MG63 (cell line): ENCODE measurements around the gene SLC25A31. TPM values are rescaled to one million over a fixed set of nuclear protein-coding genes. Genes with fewer than 3 reads are reported as not detected.

Experiments used
- DNase-seq: peaks from one replicate; pipeline ENCODE4 v3.0.0-alpha.2; 2020
- H3K27me3 ChIP-seq: fragments of 250-450 bp; sonication (Bioruptor Pico); 2 replicates; pipeline ENCODE4 v1.5.1; 2020; ENCODE audit warnings: mild to moderate bottlenecking, moderate library complexity
- H3K36me3 ChIP-seq: fragments of 250-450 bp; sonication (Bioruptor Pico); 2 replicates; pipeline ENCODE4 v1.5.1; 2020; ENCODE audit warnings: mild to moderate bottlenecking, moderate library complexity
- H3K4me3 ChIP-seq: fragments of 250-450 bp; sonication (Bioruptor Pico); 2 replicates; pipeline ENCODE4 v1.5.1; 2020; ENCODE audit warnings: mild to moderate bottlenecking, moderate library complexity
- H3K9me3 ChIP-seq: fragments of 250-450 bp; sonication (Bioruptor Pico); 2 replicates; pipeline ENCODE4 v1.5.1; 2020; ENCODE audit warnings: mild to moderate bottlenecking, moderate library complexity
- total RNA-seq: library from RNA; depleted of rRNA; stranded (reverse); fragments of >200 nt; shearing (Covaris generic); gene quantifications from 2 replicates; pipeline ENCODE4 v1.2.3, GENCODE V29; 2014; ENCODE audit warnings: low replicate concordance; rRNA removed

Gene SLC25A31
- total RNA-seq, 1 experiment from 2014 or later = not detected

DNA sequence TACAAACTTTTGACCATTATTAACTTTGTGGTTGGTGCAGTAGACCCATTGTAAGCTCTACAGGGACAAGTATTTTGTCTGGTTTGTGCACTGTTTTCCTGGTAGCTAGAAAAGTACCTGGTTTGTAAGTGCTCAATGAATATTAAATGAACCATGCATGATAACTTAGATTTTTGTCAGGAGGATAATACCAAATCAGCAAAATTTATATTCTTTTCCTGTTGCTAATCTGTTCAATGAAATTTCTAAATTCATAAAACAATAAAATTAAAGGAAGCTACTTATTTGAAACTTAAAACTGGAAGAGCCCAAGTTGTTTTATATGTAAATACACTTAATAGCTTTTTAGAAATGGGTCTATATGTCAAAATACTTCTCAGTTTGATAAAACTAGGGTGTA, 69.5 kb downstream of the SLC25A31 start:
- no peaks in the 10 kb centered on the region for H3K36me3 ChIP-seq
- no peak for DNase-seq
- no peaks in the 10 kb centered on the region for H3K9me3 ChIP-seq
- no peaks in the 10 kb centered on the region for H3K27me3 ChIP-seq
- no peak overlapping the region for H3K4me3 ChIP-seq

DNA sequence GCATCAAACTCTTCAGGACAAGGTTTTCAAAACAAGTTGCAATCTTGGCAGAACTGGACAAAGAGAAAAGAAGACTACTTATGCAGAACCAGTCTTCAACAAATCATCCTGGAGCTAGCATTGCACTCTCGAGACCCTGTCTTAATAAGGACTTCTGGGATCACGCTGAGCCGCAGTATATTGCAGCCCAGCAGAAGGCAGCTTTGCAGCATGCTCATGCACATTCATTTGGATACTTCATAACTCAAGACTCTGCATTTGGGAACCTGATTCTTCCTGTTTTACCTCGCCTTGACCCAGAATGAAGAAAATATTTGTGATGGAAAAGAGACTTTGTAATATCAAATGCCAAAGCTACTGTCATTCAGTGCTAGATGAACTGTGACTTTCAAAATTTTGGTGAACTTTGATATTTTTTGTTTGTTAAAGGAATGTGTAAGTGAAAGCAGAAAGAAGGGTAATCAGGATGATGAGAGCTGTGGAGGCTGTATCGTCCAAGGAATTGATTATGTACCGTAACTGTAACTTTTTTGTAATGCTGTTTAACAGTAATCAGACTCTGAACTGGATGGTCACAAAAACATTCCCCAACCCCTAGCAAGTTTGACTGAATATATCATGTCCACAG, 79.1 kb downstream of the SLC25A31 start:
- Histone ChIP-seq H3K9me3 (no peaks in the 10 kb centered on the region), H3K36me3 (no peaks in the 10 kb centered on the region), H3K4me3 (no peak overlapping the region), H3K27me3 (no peaks in the 10 kb centered on the region)
- no peak for DNase-seq

DNA sequence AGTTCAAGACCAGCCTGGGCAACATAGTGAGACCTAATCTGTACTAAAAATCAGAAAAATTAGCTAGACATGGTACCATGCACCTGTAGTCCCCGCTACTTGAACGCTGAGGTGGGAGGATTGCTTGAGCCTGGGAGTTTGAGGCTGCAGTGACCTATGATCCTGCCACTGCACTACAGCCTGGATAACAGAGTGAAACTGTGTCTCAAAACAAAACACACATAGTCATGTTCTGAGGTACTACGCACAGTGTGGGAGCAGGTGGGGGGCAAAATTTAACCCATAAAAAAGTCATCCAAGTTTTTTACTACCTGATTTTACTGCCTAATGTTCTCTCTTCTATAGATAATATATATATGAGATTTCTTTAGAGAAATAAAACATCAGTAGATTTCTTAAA, 80.4 kb downstream of the SLC25A31 start:
- H3K9me3 ChIP-seq = no peaks in the 10 kb centered on the region
- H3K27me3 ChIP-seq = no peaks in the 10 kb centered on the region
- H3K4me3 ChIP-seq = no peak overlapping the region
- H3K36me3 ChIP-seq = no peaks in the 10 kb centered on the region
- no peak for DNase-seq

DNA sequence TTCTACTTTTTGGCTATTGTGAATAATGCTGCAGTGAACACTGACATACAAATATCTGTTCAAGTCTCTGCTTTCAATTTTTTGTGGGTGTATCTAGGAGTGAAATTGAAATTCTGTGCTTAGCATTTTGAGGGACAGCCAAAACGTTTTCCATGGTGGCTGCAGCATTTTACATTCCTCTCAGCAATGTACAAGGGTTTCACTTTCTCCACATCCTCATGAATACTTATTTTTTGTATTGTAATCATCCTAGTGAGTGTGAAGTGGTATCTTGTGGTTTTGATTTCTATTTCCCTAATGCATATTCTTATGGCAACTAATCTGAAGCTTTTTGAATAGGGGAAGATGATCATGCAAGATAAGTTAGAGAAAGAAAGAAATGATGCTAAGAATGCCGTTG, 92.2 kb downstream of the SLC25A31 start:
- Histone ChIP-seq H3K36me3 (no peaks in the 10 kb centered on the region), H3K4me3 (no peak overlapping the region), H3K9me3 (no peaks in the 10 kb centered on the region), H3K27me3 (no peaks in the 10 kb centered on the region)
- no peak for DNase-seq

Other genes starting within 250 kb of the SLC25A31 start
- gene INTU, start 97.4 kb upstream of the SLC25A31 start, total RNA-seq = 1.2 TPM in 2 replicates
- 3.9 and 6.2 TPM in 2 replicates for gene HSPA4L, start 51.9 kb downstream of the SLC25A31 start, total RNA-seq
- gene PLK4, start 150.5 kb downstream of the SLC25A31 start, total RNA-seq = 7.3 and 9.1 TPM in 2 replicates
- 6.6 and 11.8 TPM in 2 replicates for gene MFSD8, start 234.8 kb downstream of the SLC25A31 start, total RNA-seq
- 2.9 and 3.6 TPM in 2 replicates for gene ABHD18, start 235.0 kb downstream of the SLC25A31 start, total RNA-seq